Measurements from ENCODE around the gene MTERF4.
A peak's percentile ranks its signal among the peaks of the same experiment; 100 is the strongest.

MTERF4 gene

DNA sequence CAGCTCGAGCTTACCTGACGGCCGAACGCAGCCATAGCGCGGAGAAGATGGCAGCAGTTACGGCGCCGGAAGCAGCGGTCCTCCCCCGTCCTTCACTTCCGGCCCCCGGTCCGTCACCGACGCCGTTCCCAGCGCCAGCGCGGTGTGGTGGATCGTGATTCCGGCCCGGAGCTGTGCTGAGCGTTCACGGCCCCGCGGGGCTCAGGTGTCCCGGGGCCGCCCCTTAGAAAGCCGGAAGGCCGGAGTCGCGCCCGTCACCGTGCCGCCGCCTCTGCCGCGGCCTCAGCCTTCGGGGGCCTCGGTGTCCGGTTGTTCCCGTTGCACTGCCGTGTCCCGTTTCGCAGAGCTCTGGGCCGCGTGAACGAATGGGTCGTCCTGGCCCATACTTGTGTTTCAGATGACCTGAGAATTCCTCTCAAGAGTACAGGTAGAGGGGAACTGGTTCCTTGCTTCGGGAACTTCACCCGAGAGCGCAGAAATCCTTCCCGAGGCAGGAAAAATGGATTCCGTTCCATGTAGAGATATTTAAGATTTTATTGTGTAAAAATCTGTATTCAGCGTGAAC lies at the start of gene MTERF4:
TSS of gene MTERF4 (minus strand) at position 49 of the 565 bp plus-strand sequence. CDS start at position 35, 14 bp downstream.
- peak; percentile 80 for DNase-seq

DNA sequence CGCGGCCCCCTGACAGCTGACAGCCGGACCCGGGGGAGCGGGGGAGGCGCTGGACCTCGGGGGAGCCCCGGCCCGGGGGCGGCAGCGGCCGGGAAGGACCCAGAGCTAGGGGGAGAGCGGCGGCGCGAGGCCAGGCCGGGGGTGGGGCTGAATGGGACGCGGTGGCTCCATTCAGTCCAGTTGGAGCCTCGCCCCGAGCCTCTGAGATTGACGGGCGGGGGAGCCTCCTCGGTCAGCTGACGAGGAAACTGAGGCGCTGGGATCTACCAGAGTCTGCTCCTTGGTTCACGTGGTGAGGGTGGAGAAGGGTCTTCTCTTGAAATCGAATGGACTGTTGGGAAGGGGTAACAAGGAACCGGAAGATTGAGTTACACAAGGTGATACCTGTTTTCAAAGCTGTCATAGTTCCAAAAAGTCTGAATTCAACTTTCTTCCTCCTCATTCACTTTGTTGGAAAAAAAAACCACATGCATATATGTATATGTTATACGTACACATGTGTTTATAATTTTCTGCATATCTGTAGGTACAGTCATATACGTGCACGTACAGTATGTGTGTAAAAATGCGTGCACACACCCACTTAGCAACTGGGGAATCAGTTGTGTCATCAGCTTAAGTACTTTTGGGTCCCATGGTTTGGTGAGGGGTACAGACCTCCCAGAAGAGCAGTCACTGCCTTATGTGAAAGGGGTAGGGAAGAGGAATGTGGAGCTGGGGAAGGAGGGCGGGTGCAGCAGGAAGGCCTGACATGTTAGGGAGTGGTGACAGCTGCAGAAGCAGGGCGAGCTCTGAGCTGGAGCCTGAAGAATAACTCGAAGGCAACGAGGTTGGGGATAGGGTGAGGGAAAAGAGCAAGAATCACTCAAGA lies 48.8 kb upstream of the MTERF4 start:
- peak; percentile 8 for DNase-seq

DNA sequence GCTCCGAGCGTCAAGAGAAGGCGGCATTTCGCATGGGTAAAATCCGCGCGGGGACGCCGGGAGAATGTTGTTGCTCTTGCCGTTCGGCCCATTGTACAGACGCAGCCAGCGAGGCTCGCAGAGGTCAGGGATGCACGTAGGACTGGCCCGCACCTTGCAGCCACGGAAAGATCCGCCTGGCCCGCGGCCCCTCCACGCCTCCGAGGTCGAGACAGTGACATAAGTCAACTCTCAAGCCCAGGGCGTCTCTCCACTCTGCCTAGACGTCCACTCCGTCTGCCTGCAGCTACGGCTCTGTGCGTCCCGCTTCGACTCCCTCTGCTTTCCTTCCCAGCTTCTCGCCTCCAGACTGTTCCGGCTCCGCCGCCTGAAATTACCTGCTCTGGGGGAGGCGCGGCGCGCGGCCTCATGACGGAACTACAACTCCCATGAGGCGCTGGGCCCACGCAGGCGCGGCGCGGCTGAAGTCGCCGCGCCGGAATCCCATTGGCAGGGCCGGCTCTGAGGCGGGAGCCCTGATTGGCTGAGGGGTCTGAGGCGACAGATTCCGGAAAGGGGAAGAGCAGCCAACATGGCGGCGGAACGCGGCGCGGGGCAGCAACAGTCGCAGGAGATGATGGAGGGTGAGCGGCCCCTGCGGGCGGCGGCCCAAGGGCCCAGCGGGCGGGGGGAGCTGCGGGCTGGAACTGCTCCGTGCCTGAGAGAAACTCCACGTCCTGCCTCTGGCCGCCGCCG lies 48.0 kb upstream of the MTERF4 start, which contains the start of gene PPP1R7:
TSS of gene PPP1R7 (plus strand) at position 543 of the 735 bp plus-strand sequence. CDS start at position 572, 29 bp downstream.
- peak; percentile 92 for DNase-seq

GRCh38 chr2:241149675-241149924 lies 47.5 kb upstream of the MTERF4 start:
- no peak for DNase-seq

DNA sequence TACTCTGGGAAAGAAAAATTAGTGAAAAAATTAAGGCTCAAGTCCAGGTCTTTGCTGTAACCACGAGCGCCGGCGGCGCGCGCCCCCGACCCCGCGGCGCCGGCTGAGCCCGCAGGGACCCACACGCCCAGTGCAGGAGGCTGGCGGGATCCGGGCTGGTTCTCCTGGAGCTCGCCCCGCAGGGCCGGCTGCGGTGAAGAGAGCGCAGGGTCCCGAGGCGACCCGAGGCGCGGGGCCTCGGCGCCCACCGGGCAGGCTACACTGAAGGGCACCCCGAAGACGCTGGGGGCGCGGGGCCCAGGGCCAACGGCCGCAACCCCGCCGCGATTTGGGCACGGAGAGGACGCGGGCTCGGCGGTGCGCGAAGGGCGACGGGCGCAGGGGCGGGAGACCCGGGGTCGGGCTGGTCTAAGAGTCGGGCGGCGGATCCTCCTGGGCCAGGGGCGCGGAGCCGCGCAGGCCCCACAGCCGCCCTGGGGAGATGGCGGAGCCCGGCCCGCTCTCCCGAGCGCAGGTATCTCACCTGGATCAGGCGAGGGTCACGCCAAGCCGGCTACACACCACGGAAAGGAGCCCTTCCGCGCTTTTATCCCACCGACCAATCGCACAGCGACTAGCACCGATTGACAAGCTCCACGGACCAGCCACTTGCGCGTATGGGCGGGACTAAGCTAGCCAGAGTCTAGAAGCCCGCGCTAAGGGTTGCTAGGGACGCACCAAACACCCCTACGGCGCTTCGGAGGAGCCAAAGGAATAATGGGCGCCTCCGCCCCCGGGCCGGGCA lies 47.0 kb upstream of the MTERF4 start, which contains the start of gene PASK:
TSS of gene PASK (minus strand) at position 582 of the 784 bp plus-strand sequence. CDS start 6,440 bp downstream, outside the sequence.
- peak; percentile 95 for DNase-seq

DNA sequence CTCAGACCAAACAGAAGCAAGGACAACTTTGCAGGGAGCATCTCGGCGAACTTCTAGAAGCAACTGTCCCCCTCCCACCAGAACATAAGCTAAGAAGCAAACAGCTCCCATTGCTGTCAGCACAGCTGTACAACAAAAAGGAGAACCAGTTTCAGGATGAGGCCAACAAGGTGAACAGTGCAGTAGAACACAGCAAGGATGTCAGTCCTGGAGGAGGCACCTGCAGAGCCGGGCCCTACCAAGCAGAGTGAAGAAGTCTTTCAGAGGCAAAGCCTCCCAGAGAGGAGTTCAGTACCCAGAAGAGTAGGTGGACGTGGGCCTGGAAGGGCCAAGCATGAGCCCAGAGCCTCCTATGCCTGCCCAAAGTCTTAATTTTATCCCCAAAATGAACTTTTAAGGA lies 46.2 kb upstream of the MTERF4 start:
- DNase-seq, result no peak

DNA sequence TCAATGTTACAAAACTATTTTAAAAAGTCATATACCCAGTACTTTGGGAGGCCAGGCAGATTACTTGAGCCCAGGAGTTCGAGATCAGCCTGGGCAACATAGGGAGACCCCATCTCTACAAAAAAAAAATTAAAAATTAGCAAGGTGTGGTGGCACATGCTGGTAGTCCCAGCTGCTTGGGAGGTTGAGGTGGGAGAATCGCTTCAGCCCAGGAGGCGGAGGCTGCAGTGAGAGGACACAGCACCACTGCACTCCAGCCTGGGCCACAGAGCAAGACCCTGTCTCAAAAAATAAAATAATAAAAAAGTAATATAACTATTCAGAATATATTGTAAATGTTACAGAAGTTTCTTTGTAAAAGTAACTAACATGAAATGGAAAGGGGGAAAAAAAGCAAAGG lies 45.2 kb upstream of the MTERF4 start:
- no peak for DNase-seq

DNA sequence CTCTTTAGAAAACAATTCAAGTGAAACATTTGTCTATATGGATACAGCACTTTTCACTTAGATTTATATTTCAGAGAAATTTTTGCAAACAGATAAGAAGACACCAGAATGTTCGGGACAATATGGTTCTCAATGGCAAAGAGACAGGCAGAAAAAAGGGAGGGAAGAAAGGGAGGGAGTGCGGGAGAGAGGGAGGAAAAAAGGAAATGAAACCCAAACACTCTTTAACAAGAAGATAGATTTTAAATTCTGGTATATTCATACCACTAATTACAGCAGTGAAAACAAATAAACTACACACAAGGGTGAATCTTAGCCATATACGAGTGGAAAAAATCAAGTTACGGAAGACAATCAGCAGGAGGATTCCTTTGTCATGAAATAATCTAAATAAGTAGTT lies 44.2 kb upstream of the MTERF4 start:
- DNase-seq, result no peak

GRCh38 chr2:241142593-241142992 lies 40.5 kb upstream of the MTERF4 start:
- no peak for DNase-seq

GRCh38 chr2:241142063-241142462 lies 40.0 kb upstream of the MTERF4 start:
- no peak for DNase-seq

DNA sequence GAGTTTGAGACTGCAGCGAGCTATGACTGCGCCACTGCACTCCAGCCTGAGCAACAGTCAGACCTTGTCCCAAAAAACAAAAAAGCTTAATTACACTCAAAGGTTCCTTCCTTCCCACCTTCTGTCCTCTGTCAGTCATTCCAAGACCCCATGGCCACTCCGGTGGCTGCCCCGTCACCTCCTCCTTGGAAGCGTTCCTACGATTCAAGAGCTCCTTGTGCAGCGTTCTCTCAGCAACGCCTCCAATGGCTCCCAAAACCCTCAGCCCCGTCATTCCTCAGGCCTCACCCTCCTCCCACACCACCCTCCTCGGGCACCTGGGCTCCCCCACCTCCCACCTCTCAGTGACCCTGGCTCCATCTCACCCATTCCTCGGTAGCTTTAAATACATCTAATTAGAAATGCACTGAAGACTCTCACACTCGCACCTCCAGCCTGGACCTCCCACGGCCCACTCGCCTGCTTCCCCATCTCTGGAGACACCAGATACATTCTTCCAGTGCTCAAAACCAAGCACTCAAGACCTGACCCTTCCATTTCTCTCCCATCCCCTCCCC lies 39.2 kb upstream of the MTERF4 start:
- no peak for DNase-seq

GRCh38 chr2:241140445-241140840 lies 38.4 kb upstream of the MTERF4 start:
- no peak for DNase-seq

GRCh38 chr2:241139531-241140444 lies 37.7 kb upstream of the MTERF4 start:
- no peak for DNase-seq

GRCh38 chr2:241138471-241138870 lies 36.4 kb upstream of the MTERF4 start:
- no peak for DNase-seq

GRCh38 chr2:241137276-241138190 lies 35.4 kb upstream of the MTERF4 start:
- DNase-seq, result no peak

DNA sequence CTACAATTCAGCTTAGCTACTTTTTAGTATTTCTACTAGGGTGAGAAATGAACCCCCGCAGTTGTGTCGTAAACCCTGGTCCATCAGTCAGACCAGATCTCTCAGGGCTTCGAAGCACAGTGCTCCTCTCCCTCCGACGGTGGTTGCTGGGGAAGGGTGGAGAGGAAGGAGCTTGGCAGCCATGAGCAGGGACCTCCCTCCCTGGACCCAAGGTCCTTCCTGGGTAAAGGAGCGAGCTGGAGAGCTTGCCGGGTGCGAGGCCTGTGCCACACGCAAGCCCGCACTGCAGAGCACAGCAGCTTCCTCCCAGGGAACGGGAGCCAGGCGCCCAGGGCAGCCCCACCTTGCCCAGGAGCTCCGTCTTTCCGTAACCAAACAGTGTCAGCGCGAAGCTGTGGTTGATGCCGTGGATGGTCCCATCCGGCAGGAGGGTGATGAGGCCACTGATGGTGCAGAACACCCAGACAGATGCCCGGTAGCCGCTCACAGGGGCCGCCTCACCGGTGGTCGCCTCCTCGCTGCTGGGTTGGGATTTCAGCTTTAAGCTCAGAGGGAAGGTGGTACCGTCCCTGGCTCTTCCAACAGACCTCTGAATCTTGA lies 34.7 kb upstream of the MTERF4 start:
- no peak for DNase-seq

DNA sequence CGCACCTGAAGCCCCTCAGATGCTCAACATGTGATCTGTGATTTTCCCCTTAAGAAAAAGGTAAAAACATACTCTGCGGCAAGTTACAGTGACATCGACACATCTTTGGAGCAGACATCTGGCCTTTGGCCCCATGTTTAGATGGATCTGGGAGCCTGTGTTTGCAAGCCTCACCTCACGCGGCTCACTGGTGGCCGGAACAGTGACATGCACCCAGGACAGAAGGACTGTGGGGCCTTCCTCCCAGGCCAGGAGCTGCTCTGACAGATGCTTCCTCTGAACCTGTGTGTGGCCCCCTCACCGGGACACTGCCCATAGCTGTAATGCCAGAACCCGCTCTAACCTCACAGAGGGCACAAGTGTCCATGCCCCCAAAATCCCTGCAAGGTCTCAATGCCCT lies 34.1 kb upstream of the MTERF4 start:
- no peak for DNase-seq

GRCh38 chr2:241135737-241136136 lies 33.6 kb upstream of the MTERF4 start:
- DNase-seq, result no peak

GRCh38 chr2:241134711-241135110 lies 32.6 kb upstream of the MTERF4 start:
- no peak for DNase-seq

GRCh38 chr2:241133436-241133820 lies 31.3 kb upstream of the MTERF4 start:
- DNase-seq, result no peak
